MM.1S (cell line): ENCODE data around the gene LHPP.

ENCODE experiments used
- CTCF ChIP-seq: fragments of 300-600 bp; sonication (generic); IDR thresholded peaks from 2 replicates; pipeline ENCODE4 v1.5.1; 2016; ENCODE audit warnings: antibody characterized with exemption, low read length, mixed read lengths
- EZH2 ChIP-seq: fragments of 300-600 bp; sonication (generic); optimal IDR thresholded peaks from 2 replicates; pipeline ENCODE3; 2017; ENCODE audit warnings: low read depth, mild to moderate bottlenecking, antibody characterized with exemption, low read length, mixed read lengths

GRCh38 chr10:124626759-124627380 is 165.2 kb downstream of the LHPP start:
- TF ChIP-seq CTCF (0 out of 2 replicates have a peak, but pooled peaks have one; percentile 15), EZH2 (no peak)
